SK-N-MC (cell line): Measurements from ENCODE around the gene SULT2B1.

ENCODE experiments used
- EZH2 ChIP-seq: fragments of 200-600 bp; sonication (generic); IDR thresholded peaks from one replicate; pipeline ENCODE4 v1.6.1; 2017; ENCODE audit warnings: antibody characterized with exemption
- POLR2AphosphoS5 ChIP-seq: IDR thresholded peaks from 2 replicates; pipeline ENCODE4 v1.6.1; 2012; ENCODE audit warnings: mild to moderate bottlenecking, low read depth, low read length, borderline replicate concordance

- TF ChIP-seq POLR2AphosphoS5 (no peak), EZH2 (no peak)
These were observed 73.1 kb downstream of the SULT2B1 start for GRCh38 chr19:48624791-48625723.
